ENCODE measurements around the gene TBL1XR1. TPM values are rescaled to one million over a fixed set of nuclear protein-coding genes. Genes with fewer than 3 reads are reported as not detected.

Gene TBL1XR1
- total RNA-seq, 4 donors from 2014 or later, result 55.6 to 281 (median 102) TPM

DNA sequence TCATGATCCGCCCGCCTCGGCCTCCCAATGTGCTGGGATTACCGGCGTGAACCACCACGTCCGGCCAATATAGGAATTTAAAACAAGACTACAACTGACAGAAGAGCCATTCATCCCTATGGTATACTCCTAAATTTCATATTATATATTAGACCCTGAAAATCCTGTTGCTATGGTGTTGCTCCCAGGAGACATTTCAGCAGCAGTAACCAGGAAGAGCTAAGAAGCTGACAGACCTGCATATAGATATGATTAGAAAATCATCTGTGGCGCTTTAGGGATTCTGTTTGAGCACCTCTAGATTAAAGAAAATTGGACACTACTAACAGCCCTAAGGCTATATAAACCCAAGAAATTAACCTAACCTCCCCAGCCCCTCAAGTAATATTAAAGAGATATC lies 38.8 kb downstream of the TBL1XR1 start:
- TF ChIP-seq CTCF (IDR thresholded peaks at IDR 0.05), result no peak
- TF ChIP-seq POLR2A (IDR thresholded peaks at IDR 0.05), result no peak
- no peaks in the 10 kb centered on the region for H3K36me3 ChIP-seq
- H3K4me1 ChIP-seq, result no peaks in the 10 kb centered on the region
- no peak for DNase-seq
- H3K4me3 ChIP-seq, result no peak overlapping the region
- no peaks in the 10 kb centered on the region for H3K27me3 ChIP-seq
- no peak overlapping the region for H3K27ac ChIP-seq
- intact Hi-C loops (cut with DNase I; ENCODE audit: low total_unique reads), result no loop called here
- no peaks in the 10 kb centered on the region for H3K9me3 ChIP-seq

DNA sequence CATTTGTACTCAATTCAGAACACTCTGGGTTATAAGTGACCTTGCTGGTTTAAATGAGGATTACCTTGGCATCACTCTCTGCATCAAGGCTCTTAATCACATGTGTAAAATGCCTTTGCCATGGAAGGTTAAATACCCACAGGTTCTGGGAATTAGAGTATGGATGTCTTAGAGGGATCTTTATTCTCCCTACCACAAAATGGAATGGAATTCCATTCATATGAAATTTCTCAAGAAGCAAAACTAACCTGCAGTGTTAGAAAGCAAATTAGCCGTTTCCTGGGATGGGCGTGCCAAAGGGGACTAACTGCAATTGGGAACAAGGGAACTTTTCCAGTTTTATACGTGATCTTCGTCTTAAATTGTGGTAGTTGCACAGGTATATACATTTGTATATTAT lies 39.8 kb downstream of the TBL1XR1 start:
- DNase-seq, result no peak
- no peak overlapping the region for H3K4me3 ChIP-seq
- H3K4me1 ChIP-seq, result no peaks in the 10 kb centered on the region
- no peaks in the 10 kb centered on the region for H3K27me3 ChIP-seq
- no peaks in the 10 kb centered on the region for H3K36me3 ChIP-seq
- no peaks in the 10 kb centered on the region for H3K9me3 ChIP-seq
- no peak overlapping the region for H3K27ac ChIP-seq
- intact Hi-C loops (cut with DNase I; ENCODE audit: low total_unique reads), result no loop called here
- no peak for TF ChIP-seq CTCF (IDR thresholded peaks at IDR 0.05)
- TF ChIP-seq POLR2A (IDR thresholded peaks at IDR 0.05), result no peak

DNA sequence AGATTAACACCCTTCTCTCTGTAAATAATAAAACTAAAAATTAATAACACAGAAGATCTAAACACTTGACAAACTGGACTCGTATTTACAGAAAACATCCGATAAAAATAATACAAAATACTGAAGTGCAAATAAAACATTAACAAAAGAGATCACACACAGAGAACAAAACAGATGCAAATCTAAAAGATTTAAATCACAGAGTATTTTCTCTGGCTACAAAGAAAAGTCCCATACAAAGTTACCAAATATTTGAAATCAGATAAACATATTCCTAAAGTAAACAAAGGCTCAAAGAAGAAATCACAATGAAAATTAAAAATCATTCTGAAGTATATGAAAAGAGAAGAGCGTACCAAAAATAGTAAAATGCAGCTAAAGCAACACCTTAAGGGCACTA lies 42.5 kb downstream of the TBL1XR1 start:
- Histone ChIP-seq H3K36me3 (no peaks in the 10 kb centered on the region), H3K27me3 (no peaks in the 10 kb centered on the region), H3K9me3 (no peaks in the 10 kb centered on the region), H3K4me1 (no peaks in the 10 kb centered on the region), H3K27ac (no peak overlapping the region), H3K4me3 (no peak overlapping the region)
- TF ChIP-seq POLR2A (IDR thresholded peaks at IDR 0.05) (no peak), CTCF (IDR thresholded peaks at IDR 0.05) (no peak)
- intact Hi-C loops (cut with DNase I; ENCODE audit: low total_unique reads), result no loop called here
- DNase-seq, result no peak

- Histone ChIP-seq H3K4me1 (peaks cover 0 to 6% of the 10 kb centered on the region in 2 donors), H3K9me3 (no peaks in the 10 kb centered on the region), H3K27ac (no peak overlapping the region), H3K27me3 (no peaks in the 10 kb centered on the region), H3K36me3 (no peaks in the 10 kb centered on the region), H3K4me3 (no peak overlapping the region)
- TF ChIP-seq CTCF (IDR thresholded peaks at IDR 0.05), result no peak
- intact Hi-C loops (cut with DNase I; ENCODE audit: low total_unique reads), result no loop called here
- DNase-seq, result no peak
Observed at GRCh38 chr3:177150970-177151627, 46.2 kb downstream of the TBL1XR1 start.

DNA sequence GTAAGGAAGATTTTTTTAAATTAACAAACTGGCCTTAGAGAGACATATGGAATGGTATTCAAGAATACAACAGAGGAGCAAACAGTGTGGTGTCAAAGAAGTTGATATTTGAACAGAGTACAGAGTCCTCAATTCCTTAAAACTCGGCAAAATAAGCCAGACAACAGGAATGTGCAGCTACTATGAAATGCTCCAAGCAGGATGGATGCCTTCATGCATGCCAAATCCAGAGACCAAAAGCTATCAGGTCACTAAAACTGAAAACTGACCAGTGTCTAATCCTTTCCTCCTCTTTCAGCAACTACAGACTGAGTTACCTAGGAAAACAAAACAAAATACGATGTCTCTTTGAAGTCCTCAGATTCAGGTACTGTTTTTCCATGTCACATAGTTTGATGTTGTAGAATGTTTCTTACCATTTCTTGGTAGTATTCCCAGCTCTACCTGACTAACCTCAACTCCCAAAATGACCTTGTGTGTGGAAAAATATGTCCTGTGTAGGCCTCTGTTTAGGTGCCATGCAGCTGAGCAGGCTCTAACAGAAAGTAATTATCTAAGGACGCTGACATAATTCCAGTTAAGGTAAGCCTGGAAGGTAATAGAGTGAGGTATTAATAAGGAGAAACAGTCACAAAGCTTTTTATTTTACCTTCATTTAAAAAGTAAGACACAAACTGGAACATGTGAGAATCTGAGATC lies 46.9 kb downstream of the TBL1XR1 start:
- H3K27ac ChIP-seq, result no peak overlapping the region
- no peaks in the 10 kb centered on the region for H3K27me3 ChIP-seq
- H3K4me1 ChIP-seq, result peaks cover 0 to 6% of the 10 kb centered on the region in 2 donors
- no peaks in the 10 kb centered on the region for H3K9me3 ChIP-seq
- no peak for DNase-seq
- TF ChIP-seq POLR2A (IDR thresholded peaks at IDR 0.05) (no peak), CTCF (IDR thresholded peaks at IDR 0.05) (no peak)
- no peak overlapping the region for H3K4me3 ChIP-seq
- intact Hi-C loops (cut with DNase I; ENCODE audit: low total_unique reads), result no loop called here
- no peaks in the 10 kb centered on the region for H3K36me3 ChIP-seq
